Upper lobe of right lung (tissue), 1 donor: ENCODE measurements around the gene RERE. TPM values are rescaled to one million over a fixed set of nuclear protein-coding genes. Genes with fewer than 3 reads are reported as not detected.
"Not testable (repeated sequence)": the region's sequence is repeated elsewhere in the genome, so short reads cannot be mapped to it uniquely, and the experiment has no call there.

Experiments
- ATAC-seq: fragments of 200-7000 bp; cut with Tn5 transposase; one replicate; pipeline ENCODE4 v1.9.1; 2020; ENCODE audit warnings: mild to moderate bottlenecking, moderate library complexity
- DNase-seq: peaks from one replicate; pipeline ENCODE4 v3.0.0-alpha.2; 2020
- H3K27ac ChIP-seq: fragments of 200-600 bp; one replicate; pipeline ENCODE4 v1.8.0; 2022
- H3K27me3 ChIP-seq: fragments of 200-600 bp; one replicate; pipeline ENCODE4 v1.8.0; 2022; ENCODE audit warnings: mild to moderate bottlenecking
- H3K36me3 ChIP-seq: fragments of 200-600 bp; one replicate; pipeline ENCODE4 v1.8.0; 2022
- H3K4me1 ChIP-seq: fragments of 200-600 bp; one replicate; pipeline ENCODE4 v1.8.0; 2022
- H3K4me3 ChIP-seq: fragments of 200-600 bp; one replicate; pipeline ENCODE4 v1.8.0; 2022; ENCODE audit warnings: mild to moderate bottlenecking
- H3K9me3 ChIP-seq: fragments of 200-600 bp; one replicate; pipeline ENCODE4 v1.8.0; 2022
- CTCF ChIP-seq: fragments of 200-600 bp; IDR thresholded peaks from one replicate; pipeline ENCODE4 v1.8.0; 2022; ENCODE audit warnings: antibody characterized with exemption
- intact Hi-C: fragments of 100-400 bp; cut with DNase I; formaldehyde crosslinking; loops from one replicate; pipeline ENCODE4 v1.11.0; 2022
- total RNA-seq: library from RNA; stranded (reverse); fragmentation: NEBNext Ultra II Directional; extraction: Animal tissue kit (Norgen Biotek cat#: 25700); gene quantifications from one replicate; pipeline ENCODE4 v1.2.1, GENCODE V29; 2021
- donor health status: DM: no; HTN: yes; CAD: no; lungs with severe emphysema.

The RERE gene
- total RNA-seq, 1 donor from 2014 or later, result 99.6 TPM

GRCh38 chr1:8821084-8821483 lies 3.6 kb upstream of the RERE start:
- Histone ChIP-seq H3K4me3 (no peak overlapping the region), H3K9me3 (no peaks in the 10 kb centered on the region), H3K4me1 (peaks cover 23% of the 10 kb centered on the region), H3K27ac (no peak overlapping the region), H3K27me3 (no peaks in the 10 kb centered on the region), H3K36me3 (no peaks in the 10 kb centered on the region)
- ATAC-seq (no peak), DNase-seq (no peak)
- TF ChIP-seq CTCF, result no peak
- intact Hi-C loops, result no loop called here

- peaks cover 41% of the 10 kb centered on the region for H3K4me1 ChIP-seq
These were observed 1.3 kb upstream of the RERE start for GRCh38 chr1:8818789-8819188.

GRCh38 chr1:8818325-8818775 lies 910 bp upstream of the RERE start:
- Histone ChIP-seq H3K27me3 (no peaks in the 10 kb centered on the region), H3K27ac (peak overlapping the region; percentile 94), H3K4me1 (peaks cover 38% of the 10 kb centered on the region), H3K9me3 (no peaks in the 10 kb centered on the region), H3K4me3 (peak overlapping the region; percentile 72), H3K36me3 (no peaks in the 10 kb centered on the region)
- intact Hi-C loops, result no loop called here
- DNase-seq (no peak), ATAC-seq (no peak)
- no peak for TF ChIP-seq CTCF

More at GRCh38 chr1:8818789-8819188, 1.3 kb upstream of the RERE start:
- H3K27me3 ChIP-seq, H3K9me3 ChIP-seq, DNase-seq, intact Hi-C loops, H3K36me3 ChIP-seq, ATAC-seq: not testable (repeated sequence)
- H3K27ac ChIP-seq, result peak overlapping the region; percentile 94
- H3K4me3 ChIP-seq, result peak overlapping the region; percentile 72

- Histone ChIP-seq H3K27ac (peak overlapping the region; percentile 94), H3K27me3 (no peaks in the 10 kb centered on the region), H3K4me1 (peaks cover 25% of the 10 kb centered on the region), H3K9me3 (no peaks in the 10 kb centered on the region), H3K36me3 (no peaks in the 10 kb centered on the region), H3K4me3 (peak overlapping the region; percentile 72)
- intact Hi-C loops, result no loop called here
- no peak for TF ChIP-seq CTCF
- ATAC-seq, result peak; percentile 41
- peak; percentile 72 for DNase-seq
These were observed 519 bp downstream of the RERE start for GRCh38 chr1:8816831-8817411.

GRCh38 chr1:8816264-8816663 lies 1.2 kb downstream of the RERE start:
- intact Hi-C loops, result no loop called here

More at GRCh38 chr1:8816264-8816663, 1.2 kb downstream of the RERE start:
- peaks cover 25% of the 10 kb centered on the region for H3K4me1 ChIP-seq
- H3K27ac ChIP-seq, result peak overlapping the region; percentile 94
- H3K27me3 ChIP-seq, result no peaks in the 10 kb centered on the region
- no peaks in the 10 kb centered on the region for H3K36me3 ChIP-seq
- H3K9me3 ChIP-seq, result no peaks in the 10 kb centered on the region
- no peak for TF ChIP-seq CTCF
- no peak for ATAC-seq
- peak overlapping the region; percentile 72 for H3K4me3 ChIP-seq
- DNase-seq, result no peak
